B cell (primary cell): Measurements from ENCODE around the gene SIX5. TPM values are rescaled to one million over a fixed set of nuclear protein-coding genes. Genes with fewer than 3 reads are reported as not detected.

ENCODE experiments used
- ATAC-seq: fragments of 200-7000 bp; cut with Tn5 transposase; one replicate; pipeline ENCODE4 v1.10.0; 2021; ENCODE audit warnings: low read depth, mild to moderate bottlenecking, moderate number of reproducible peaks, moderate library complexity
- CTCF ChIA-PET: fragments of 350-600 bp; sonication (Branson Sonifier 250); formaldehyde crosslinking; loops from one replicate; lab custom pipeline; 2021; ENCODE audit warnings: antibody characterized with exemption, inconsistent platforms; lab: Charles Lee
- POLR2A ChIA-PET: fragments of 350-600 bp; sonication (Branson Sonifier 250); formaldehyde crosslinking; loops from one replicate; lab custom pipeline; 2021; ENCODE audit warnings: antibody characterized with exemption; lab: Charles Lee
- DNase-seq: peaks from one replicate; pipeline ENCODE4 v3.0.0; 2013
- H2AFZ ChIP-seq: 2 replicates; pipeline ENCODE4 v1.6.1; 2012; ENCODE audit warnings: mild to moderate bottlenecking, low read depth, low read length; ENCODE audit not compliant: insufficient read depth, poor library complexity, severe bottlenecking
- H3K27ac ChIP-seq, 2 donors: 1 replicate in 1 of 2; 2 replicates in 1 of 2; pipeline ENCODE4 v1.5.1; 2012 to 2013; ENCODE audit warnings: low read length in 2 of 2, mild to moderate bottlenecking in 2 of 2, moderate library complexity in 1 of 2
- H3K27me3 ChIP-seq, 4 experiments: fragments of 200-600 bp in 1 of 4; sonication (generic) in 1 of 4; replicated peaks in 1 of 4; 1 replicate in 2 of 4; 2 replicates in 2 of 4; pipeline versions ENCODE4 v1.6.1 to v1.7.0; 2013 to 2016; ENCODE audit warnings: low read length in 3 of 4, mild to moderate bottlenecking in 2 of 4, mixed read lengths in 1 of 4, moderate library complexity in 1 of 4; ENCODE audit not compliant: insufficient read depth in 4 of 4, control insufficient read depth in 3 of 4; ENCODE audit errors: control extremely low read depth in 1 of 4
- H3K36me3 ChIP-seq, 2 experiments: replicated peaks in 1 of 2; 1 replicate in 1 of 2; 2 replicates in 1 of 2; pipeline versions ENCODE4 v1.6.1 to v1.7.1; 2013; ENCODE audit warnings: low read length in 1 of 2; ENCODE audit not compliant: insufficient read depth in 2 of 2, control insufficient read depth in 1 of 2; ENCODE audit errors: control extremely low read depth in 1 of 2, extremely low read depth in 1 of 2
- H3K4me1 ChIP-seq, 2 donors: fragments of 200-600 bp in 1 of 2; sonication (generic) in 1 of 2; 1 replicate in 1 of 2; 2 replicates in 1 of 2; pipeline versions ENCODE4 v1.5.1 to v1.6.1; 2013 to 2017; ENCODE audit warnings: low read length in 2 of 2; ENCODE audit not compliant: control insufficient read depth in 2 of 2, insufficient read depth in 2 of 2
- H3K4me2 ChIP-seq: replicated peaks from 2 replicates; pipeline ENCODE3; 2012; ENCODE audit warnings: mild to moderate bottlenecking, low read depth, low read length; ENCODE audit not compliant: poor library complexity, severe bottlenecking
- H3K4me3 ChIP-seq, 5 experiments: fragments of 200-600 bp in 1 of 5; sonication (generic) in 1 of 5; 1 replicate in 3 of 5; 2 replicates in 2 of 5; pipeline versions ENCODE4 v1.5.1 to v1.7.0; 2011 to 2016; ENCODE audit warnings: low read length in 4 of 5, mild to moderate bottlenecking in 4 of 5, low read depth in 2 of 5, control low read depth in 1 of 5, moderate library complexity in 1 of 5; ENCODE audit not compliant: insufficient read depth in 1 of 5; ENCODE audit errors: control extremely low read depth in 1 of 5, extremely low read depth in 1 of 5
- H3K79me2 ChIP-seq: fragments of 200-600 bp; sonication (generic); one replicate; pipeline ENCODE4 v1.6.0; 2016; ENCODE audit warnings: low read length; ENCODE audit not compliant: control insufficient read depth, insufficient read depth
- H3K9ac ChIP-seq: fragments of 200-600 bp; sonication (generic); 2 replicates; pipeline ENCODE4 v1.6.1; 2017; ENCODE audit warnings: mild to moderate bottlenecking, low read length, moderate library complexity
- H3K9me3 ChIP-seq, 3 donors: one replicate each; pipeline versions ENCODE4 v1.6.1 to v1.7.1; 2013; ENCODE audit warnings: low read length in 2 of 3; ENCODE audit not compliant: control insufficient read depth in 2 of 3, insufficient read depth in 1 of 3; ENCODE audit errors: control extremely low read depth in 1 of 3
- H4K20me1 ChIP-seq: 2 replicates; pipeline ENCODE4 v1.6.0; 2012; ENCODE audit warnings: mild to moderate bottlenecking, low read length; ENCODE audit not compliant: insufficient read depth, control insufficient read depth, poor library complexity, severe bottlenecking
- H3K27ac Mint-ChIP-seq: one replicate; pipeline ENCODE4 v1.8.0; 2021; ENCODE audit warnings: mixed read lengths
- H3K27me3 Mint-ChIP-seq: one replicate; pipeline ENCODE4 v1.8.0; 2021; ENCODE audit warnings: mixed read lengths
- H3K4me1 Mint-ChIP-seq: one replicate; pipeline ENCODE4 v1.8.0; 2021; ENCODE audit warnings: mixed read lengths
- H3K4me3 Mint-ChIP-seq: one replicate; pipeline ENCODE4 v1.8.0; 2021; ENCODE audit warnings: mixed read lengths
- H3K9me3 Mint-ChIP-seq: one replicate; pipeline ENCODE4 v1.8.0; 2022; ENCODE audit warnings: mixed read lengths; ENCODE audit not compliant: insufficient read depth
- EZH2 ChIP-seq: IDR thresholded peaks from 2 replicates; pipeline ENCODE4 v1.6.1; 2012; ENCODE audit warnings: borderline replicate concordance, low read depth, mild to moderate bottlenecking, moderate library complexity, low read length; ENCODE audit not compliant: insufficient read depth, poor library complexity, severe bottlenecking
- WGBS: methylation state at CpG from one replicate; pipeline ENCODE4 v1.1.5; 2013; ENCODE audit warnings: missing lambda C conversion rate; ENCODE audit not compliant: insufficient coverage; 5-methylcytosine and 5-hydroxymethylcytosine counted together
- intact Hi-C: fragments of 100-400 bp; cut with micrococcal nuclease; formaldehyde crosslinking; loops from one replicate; pipeline ENCODE4 v1.10.0; 2022
- polyA plus RNA-seq: library from polyadenylated mRNA; depleted of rRNA; stranded (reverse); fragments of >200 nt; gene quantifications from 2 replicates; pipeline ENCODE4 v1.2.3, GENCODE V29; 2012
- total RNA-seq, 2 donors: library from RNA; stranded (reverse); fragments of 120-200 nt in 1 of 2; gene quantifications; 1 replicate in 1 of 2; 2 replicates in 1 of 2; pipeline versions ENCODE4 v1.2.3 to v1.2.4, GENCODE V29; 2013 to 2022
- TF ChIP-seq, protein P1 (sequence below): fragments of 200-600 bp; IDR thresholded peaks from one replicate; pipeline ENCODE4 v1.8.0; 2022; ENCODE audit warnings: antibody characterized with exemption, mild to moderate bottlenecking

Gene SIX5
- total and polyA plus RNA-seq, 2 donors (not counting 1 experiment from before 2014, with no cell fraction given) = 1.4 to 2.1 TPM

DNA sequence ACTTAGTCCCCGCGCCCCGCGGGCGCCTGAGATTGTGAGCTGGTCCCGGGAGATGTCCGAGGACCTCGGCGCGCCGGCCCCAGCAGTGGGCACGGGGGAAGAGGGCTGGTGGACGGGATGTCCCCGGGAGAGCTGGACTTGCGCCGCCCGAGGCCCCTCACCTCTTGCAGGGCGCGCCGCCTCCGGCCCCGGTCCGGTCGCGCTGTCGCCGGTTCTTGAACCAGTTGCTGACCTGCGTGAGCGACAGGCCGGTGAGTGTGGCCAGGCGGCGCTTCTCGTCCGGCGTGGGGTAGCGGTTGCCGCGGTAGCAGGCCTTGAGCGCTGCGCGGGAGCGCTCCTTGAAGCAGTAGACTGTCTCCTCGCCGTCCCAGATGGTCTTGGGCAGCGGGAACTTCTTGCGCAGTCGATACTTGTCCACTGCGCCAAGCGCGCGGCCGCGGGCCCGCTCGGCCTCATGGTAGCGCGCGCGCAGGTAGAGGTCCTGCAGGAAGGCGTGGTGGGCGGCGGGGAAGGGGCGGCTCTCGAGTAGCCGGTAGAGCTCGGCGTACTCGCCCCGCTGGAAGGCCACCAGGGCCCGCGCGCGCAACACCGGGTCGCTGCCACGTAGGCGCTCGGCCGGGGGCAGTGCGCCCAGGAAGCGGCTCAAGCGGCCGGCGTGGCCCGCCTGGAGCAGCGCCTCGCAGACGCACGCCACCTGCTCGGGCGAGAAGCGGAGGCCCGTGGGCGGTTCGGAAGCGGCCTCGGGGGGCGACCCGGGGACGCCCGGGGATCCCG is 984 bp downstream of the SIX5 start:
- ATAC-seq (no peak), DNase-seq (peak; percentile 69)
- Histone ChIP-seq H2AFZ (peak overlapping the region; percentile 93), H3K9me3 (peaks cover 0 to 3% (median 0%) of the 10 kb centered on the region in 3 donors), H3K27ac (no peak overlapping the region), H3K36me3 (no peaks in the 10 kb centered on the region), H3K27me3 (peaks cover 0 to 36% (median 8%) of the 10 kb centered on the region in 4 experiments), H3K9ac (peak overlapping the region; percentile 78), H4K20me1 (no peaks in the 10 kb centered on the region), H3K79me2 (no peaks in the 10 kb centered on the region), H3K4me3 (peak overlapping the region in 4 of 5 experiments; percentile 31 to 84 (median 76)), H3K4me2 (peak overlapping the region; percentile 96), H3K4me1 (peaks cover 12 to 31% of the 10 kb centered on the region in 2 donors)
- 4% methylated on average over 102 of the region's 102 CpGs for WGBS
- ChIA-PET POLR2A (interaction anchor here (0.5 to 3.9 kb wide), 4 partner anchors 24 to 95 kb away, joined by 3 to 23 read pairs (median 12); partner anchors contain the start of genes DMWD and SYMPK), CTCF (interaction anchor here (1.5 to 8.3 kb wide), 6 partner anchors 25 to 114 kb away, joined by 3 to 302 read pairs (median 16); partner anchors contain the start of genes DMWD, QPCTL and SNRPD2)
- Mint-ChIP-seq H3K27ac (no peak overlapping the region), H3K9me3 (no peaks in the 10 kb centered on the region), H3K4me3 (peak overlapping the region; percentile 76), H3K27me3 (peaks cover 10% of the 10 kb centered on the region), H3K4me1 (peaks cover 24% of the 10 kb centered on the region)
- intact Hi-C loops = loop anchor here (2.0 kb wide), 1 partner anchor 37 kb away; the partner anchor contains the start of gene FBXO46
- no peak for TF ChIP-seq EZH2
- TF ChIP-seq, protein P1, sequence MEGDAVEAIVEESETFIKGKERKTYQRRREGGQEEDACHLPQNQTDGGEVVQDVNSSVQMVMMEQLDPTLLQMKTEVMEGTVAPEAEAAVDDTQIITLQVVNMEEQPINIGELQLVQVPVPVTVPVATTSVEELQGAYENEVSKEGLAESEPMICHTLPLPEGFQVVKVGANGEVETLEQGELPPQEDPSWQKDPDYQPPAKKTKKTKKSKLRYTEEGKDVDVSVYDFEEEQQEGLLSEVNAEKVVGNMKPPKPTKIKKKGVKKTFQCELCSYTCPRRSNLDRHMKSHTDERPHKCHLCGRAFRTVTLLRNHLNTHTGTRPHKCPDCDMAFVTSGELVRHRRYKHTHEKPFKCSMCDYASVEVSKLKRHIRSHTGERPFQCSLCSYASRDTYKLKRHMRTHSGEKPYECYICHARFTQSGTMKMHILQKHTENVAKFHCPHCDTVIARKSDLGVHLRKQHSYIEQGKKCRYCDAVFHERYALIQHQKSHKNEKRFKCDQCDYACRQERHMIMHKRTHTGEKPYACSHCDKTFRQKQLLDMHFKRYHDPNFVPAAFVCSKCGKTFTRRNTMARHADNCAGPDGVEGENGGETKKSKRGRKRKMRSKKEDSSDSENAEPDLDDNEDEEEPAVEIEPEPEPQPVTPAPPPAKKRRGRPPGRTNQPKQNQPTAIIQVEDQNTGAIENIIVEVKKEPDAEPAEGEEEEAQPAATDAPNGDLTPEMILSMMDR = no peak
